Lower lobe of right lung (tissue), 2 donors: ENCODE data around the gene ZMYND15. TPM values are rescaled to one million over a fixed set of nuclear protein-coding genes. Genes with fewer than 3 reads are reported as not detected.

ENCODE experiments used
- ATAC-seq, 2 donors: fragments of 200-7000 bp; cut with Tn5 transposase; one replicate each; pipeline ENCODE4 v1.9.1; 2020 to 2022; ENCODE audit warnings: mild to moderate bottlenecking in 2 of 2, moderate library complexity in 2 of 2
- DNase-seq: peaks from one replicate; pipeline ENCODE4 v3.0.0-alpha.2; 2020
- H3K27ac ChIP-seq: fragments of 200-600 bp; one replicate; pipeline ENCODE4 v1.8.0; 2022
- H3K27me3 ChIP-seq: fragments of 200-600 bp; one replicate; pipeline ENCODE4 v1.8.0; 2022; ENCODE audit warnings: low read depth
- H3K36me3 ChIP-seq: fragments of 200-600 bp; one replicate; pipeline ENCODE4 v1.8.0; 2022; ENCODE audit warnings: mild to moderate bottlenecking
- H3K4me1 ChIP-seq: fragments of 200-600 bp; one replicate; pipeline ENCODE4 v1.8.0; 2022
- H3K4me3 ChIP-seq: fragments of 200-600 bp; one replicate; pipeline ENCODE4 v1.8.0; 2022; ENCODE audit warnings: mild to moderate bottlenecking
- H3K9me3 ChIP-seq: fragments of 200-600 bp; one replicate; pipeline ENCODE4 v1.8.0; 2022
- intact Hi-C: fragments of 100-400 bp; cut with DNase I; formaldehyde crosslinking; loops from one replicate; pipeline ENCODE4 v1.11.0; 2022
- total RNA-seq: library from RNA; stranded (reverse); fragmentation: NEBNext Ultra II Directional; extraction: Animal tissue kit (Norgen Biotek cat#: 25700); gene quantifications from one replicate; pipeline ENCODE4 v1.2.1, GENCODE V29; 2021
- TF ChIP-seq, protein P1 (sequence below): fragments of 200-600 bp; IDR thresholded peaks from one replicate; pipeline ENCODE4 v1.8.0; 2022; ENCODE audit warnings: antibody characterized with exemption, mild to moderate bottlenecking
- donor health status: DM: no; HTN: yes; CAD: no; lungs with severe emphysema.

The ZMYND15 gene
- total RNA-seq, 1 donor from 2014 or later: 13.3 TPM

DNA sequence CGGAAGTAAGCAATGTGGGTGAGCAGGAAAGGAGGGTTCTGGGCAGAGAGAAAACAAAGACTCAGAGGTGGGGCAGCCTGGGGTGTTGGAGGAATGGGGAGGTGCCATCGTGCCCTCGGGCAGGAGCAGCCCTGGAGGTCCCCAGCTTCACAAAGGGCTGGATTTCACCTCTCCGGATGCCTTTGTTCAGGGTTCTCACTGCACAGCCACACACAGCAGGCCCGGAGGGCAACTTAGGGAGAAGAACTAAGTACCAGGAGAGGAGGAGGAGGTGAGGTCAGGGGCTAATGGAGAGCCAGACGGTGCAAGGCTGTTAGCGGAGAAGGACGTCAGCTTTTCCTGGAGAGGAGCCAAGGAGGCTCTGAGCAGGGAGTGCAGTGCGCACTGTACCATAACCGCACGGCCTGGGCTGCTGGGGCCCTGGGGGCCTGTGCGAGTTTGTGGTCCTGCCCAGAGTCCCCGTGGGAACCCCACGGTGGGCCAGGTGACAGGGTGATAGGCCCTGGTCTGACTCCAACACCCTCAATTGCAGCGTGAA, 19.9 kb upstream of the ZMYND15 start:
- Histone ChIP-seq H3K27ac (no peak overlapping the region), H3K36me3 (peaks cover 51% of the 10 kb centered on the region), H3K9me3 (no peaks in the 10 kb centered on the region), H3K4me3 (no peak overlapping the region), H3K4me1 (peaks cover 16% of the 10 kb centered on the region), H3K27me3 (no peaks in the 10 kb centered on the region)
- intact Hi-C loops: no loop called here
- TF ChIP-seq, protein P1, sequence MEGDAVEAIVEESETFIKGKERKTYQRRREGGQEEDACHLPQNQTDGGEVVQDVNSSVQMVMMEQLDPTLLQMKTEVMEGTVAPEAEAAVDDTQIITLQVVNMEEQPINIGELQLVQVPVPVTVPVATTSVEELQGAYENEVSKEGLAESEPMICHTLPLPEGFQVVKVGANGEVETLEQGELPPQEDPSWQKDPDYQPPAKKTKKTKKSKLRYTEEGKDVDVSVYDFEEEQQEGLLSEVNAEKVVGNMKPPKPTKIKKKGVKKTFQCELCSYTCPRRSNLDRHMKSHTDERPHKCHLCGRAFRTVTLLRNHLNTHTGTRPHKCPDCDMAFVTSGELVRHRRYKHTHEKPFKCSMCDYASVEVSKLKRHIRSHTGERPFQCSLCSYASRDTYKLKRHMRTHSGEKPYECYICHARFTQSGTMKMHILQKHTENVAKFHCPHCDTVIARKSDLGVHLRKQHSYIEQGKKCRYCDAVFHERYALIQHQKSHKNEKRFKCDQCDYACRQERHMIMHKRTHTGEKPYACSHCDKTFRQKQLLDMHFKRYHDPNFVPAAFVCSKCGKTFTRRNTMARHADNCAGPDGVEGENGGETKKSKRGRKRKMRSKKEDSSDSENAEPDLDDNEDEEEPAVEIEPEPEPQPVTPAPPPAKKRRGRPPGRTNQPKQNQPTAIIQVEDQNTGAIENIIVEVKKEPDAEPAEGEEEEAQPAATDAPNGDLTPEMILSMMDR: no peak
- DNase-seq (peak; percentile 43), ATAC-seq (peak; percentile 27 to 48)

DNA sequence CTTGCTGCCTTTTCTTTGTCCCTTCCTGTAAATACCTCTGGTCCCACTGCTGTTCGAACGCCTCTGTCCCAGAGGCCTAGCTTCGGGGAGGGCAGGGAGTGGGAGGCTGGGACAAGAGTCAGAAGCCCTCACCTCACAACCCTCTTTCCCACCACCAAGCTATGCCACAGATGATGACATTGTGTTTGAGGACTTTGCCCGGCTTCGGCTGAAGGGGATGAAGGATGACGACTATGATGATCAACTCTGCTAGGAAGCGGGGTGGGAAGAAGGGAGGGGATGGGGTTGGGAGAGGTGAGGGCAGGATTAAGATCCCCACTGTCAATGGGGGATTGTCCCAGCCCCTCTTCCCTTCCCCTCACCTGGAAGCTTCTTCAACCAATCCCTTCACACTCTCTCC, 18.8 kb upstream of the ZMYND15 start:
- H3K4me3 ChIP-seq: no peak overlapping the region
- DNase-seq: peak; percentile 19
- intact Hi-C loops: no loop called here
- H3K36me3 ChIP-seq: peaks cover 50% of the 10 kb centered on the region
- no peak for ATAC-seq
- H3K4me1 ChIP-seq: peaks cover 16% of the 10 kb centered on the region
- H3K27ac ChIP-seq: peak overlapping the region; percentile 72
- no peaks in the 10 kb centered on the region for H3K27me3 ChIP-seq
- no peaks in the 10 kb centered on the region for H3K9me3 ChIP-seq
- TF ChIP-seq, protein P1: no peak

DNA sequence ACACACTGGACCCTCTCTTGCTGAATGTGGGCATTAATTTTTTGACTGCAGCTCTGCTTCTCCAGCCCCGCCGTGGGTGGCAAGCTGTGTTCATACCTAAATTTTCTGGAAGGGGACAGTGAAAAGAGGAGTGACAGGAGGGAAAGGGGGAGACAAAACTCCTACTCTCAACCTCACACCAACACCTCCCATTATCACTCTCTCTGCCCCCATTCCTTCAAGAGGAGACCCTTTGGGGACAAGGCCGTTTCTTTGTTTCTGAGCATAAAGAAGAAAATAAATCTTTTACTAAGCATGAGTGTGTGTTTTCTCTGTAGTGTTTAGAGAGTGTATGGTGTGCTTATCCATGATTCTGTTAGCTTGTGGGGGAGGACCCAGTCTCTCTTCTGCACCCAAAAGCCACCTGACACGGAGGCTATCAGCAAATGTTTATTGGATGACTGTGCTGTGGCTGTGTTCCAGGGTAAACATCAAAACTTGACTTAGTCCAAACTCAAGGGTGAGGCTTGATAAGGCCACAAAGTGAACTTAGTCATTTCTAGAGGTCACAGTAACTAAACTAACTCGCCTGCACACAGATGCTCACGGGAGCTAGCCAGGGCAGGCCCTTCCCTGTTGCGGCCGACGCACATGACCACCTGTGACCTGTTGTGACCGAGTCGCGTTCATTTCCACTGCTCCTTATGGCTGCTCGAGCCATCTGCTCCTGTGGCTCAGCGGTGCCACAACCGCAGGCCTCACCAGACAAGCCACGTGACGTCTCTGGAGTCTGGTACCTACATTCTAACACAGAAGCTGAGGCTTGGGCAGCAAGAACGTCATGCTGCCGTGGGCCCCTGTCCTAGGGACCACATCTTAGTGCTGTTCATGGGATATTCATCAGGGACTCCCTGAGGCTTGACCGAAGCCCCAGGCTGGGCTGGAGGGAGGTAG, 18.2 kb upstream of the ZMYND15 start:
- Histone ChIP-seq H3K4me3 (no peak overlapping the region), H3K27ac (peak overlapping the region; percentile 72), H3K4me1 (peaks cover 16% of the 10 kb centered on the region), H3K36me3 (peaks cover 43% of the 10 kb centered on the region), H3K27me3 (no peaks in the 10 kb centered on the region), H3K9me3 (no peaks in the 10 kb centered on the region)
- DNase-seq (peak; percentile 76), ATAC-seq (peak; percentile 86 to 93)
- TF ChIP-seq, protein P1: no peak
- intact Hi-C loops: no loop called here

DNA sequence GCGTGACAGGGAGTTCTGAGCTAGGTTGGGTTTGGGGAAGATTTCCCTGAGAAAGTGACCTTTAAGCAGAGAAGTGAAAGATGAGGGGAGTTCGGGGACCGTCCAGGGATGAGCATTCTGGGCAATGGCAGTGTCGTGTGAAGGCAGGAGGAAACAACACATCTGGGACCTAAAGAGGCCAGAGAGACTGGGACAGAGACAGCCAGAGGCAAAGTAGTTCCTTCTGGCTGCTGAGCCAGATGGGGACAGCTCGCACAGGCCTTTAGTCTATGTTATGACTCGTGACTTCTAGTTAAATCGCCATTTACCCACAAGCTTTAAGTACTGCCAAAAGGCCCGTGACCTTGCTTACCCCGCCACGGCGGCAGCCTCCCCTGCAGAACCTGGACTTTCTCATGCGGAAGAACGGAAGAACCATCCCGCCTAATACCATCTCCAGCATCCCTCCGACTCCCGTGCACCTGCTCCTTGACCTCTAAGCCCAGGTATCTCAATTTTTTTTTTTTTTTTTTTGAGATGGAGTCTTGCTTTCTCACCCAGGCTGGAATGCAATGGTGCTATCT, 16.9 kb upstream of the ZMYND15 start:
- intact Hi-C loops: no loop called here
- DNase-seq (peak; percentile 17), ATAC-seq (no peak)
- Histone ChIP-seq H3K9me3 (no peaks in the 10 kb centered on the region), H3K4me3 (no peak overlapping the region), H3K4me1 (peaks cover 19% of the 10 kb centered on the region), H3K36me3 (peaks cover 30% of the 10 kb centered on the region), H3K27ac (no peak overlapping the region), H3K27me3 (no peaks in the 10 kb centered on the region)
- TF ChIP-seq, protein P1: no peak

DNA sequence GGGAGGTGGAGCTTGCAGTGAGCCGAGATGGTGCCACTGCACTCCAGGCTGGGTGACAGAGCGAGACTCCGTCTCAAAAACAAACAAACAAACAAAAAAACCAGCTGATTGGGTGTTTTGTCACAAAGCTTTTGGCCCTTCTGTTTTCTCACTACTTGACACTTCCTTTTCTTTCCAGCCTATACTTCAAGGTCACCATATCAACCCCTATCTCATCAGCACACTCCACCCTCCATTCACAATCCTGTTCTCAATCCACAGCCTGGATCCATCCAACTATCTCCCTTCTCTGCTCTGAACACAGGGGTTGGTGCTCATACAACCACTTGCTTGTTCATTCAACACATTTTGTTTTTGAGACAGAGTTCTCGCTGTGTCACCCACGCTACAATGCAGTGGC, 15.0 kb upstream of the ZMYND15 start:
- intact Hi-C loops: no loop called here
- no peaks in the 10 kb centered on the region for H3K9me3 ChIP-seq
- no peak overlapping the region for H3K27ac ChIP-seq
- TF ChIP-seq, protein P1: no peak
- peaks cover 20% of the 10 kb centered on the region for H3K4me1 ChIP-seq
- no peaks in the 10 kb centered on the region for H3K27me3 ChIP-seq
- peaks cover 11% of the 10 kb centered on the region for H3K36me3 ChIP-seq
- peak; percentile 11 for DNase-seq
- no peak for ATAC-seq
- no peak overlapping the region for H3K4me3 ChIP-seq
